Esophagus squamous epithelium (tissue), 4 donors: ENCODE measurements around the gene IAH1.

Experiments used
- CTCF ChIP-seq, 6 experiments: fragments of 450-650 bp in 4 of 6; fragments of 200-600 bp in 2 of 6; sonication (generic) in 2 of 6; IDR thresholded peaks; one replicate each; pipeline ENCODE4 v1.5.1; 2016 to 2019; ENCODE audit warnings: antibody characterized with exemption in 6 of 6, mild to moderate bottlenecking in 4 of 6, moderate library complexity in 4 of 6
- POLR2A ChIP-seq, 4 donors: fragments of 450-650 bp; IDR thresholded peaks; one replicate each; pipeline ENCODE4 v1.6.1; 2017; ENCODE audit warnings: antibody characterized with exemption in 4 of 4, mild to moderate bottlenecking in 4 of 4, moderate library complexity in 3 of 4

- TF ChIP-seq CTCF (IDR thresholded peaks at IDR 0.05) (no peak), POLR2A (IDR thresholded peaks at IDR 0.05) (no peak)
Measured at GRCh38 chr2:9524291-9524690, 49.9 kb downstream of the IAH1 start.
